ENCODE data around the gene KCNQ1. TPM values are rescaled to one million over a fixed set of nuclear protein-coding genes. Genes with fewer than 3 reads are reported as not detected.

Gene KCNQ1
- total RNA-seq, 1 experiment from 2014 or later, result 2.3 TPM

- H3K4me1 Mint-ChIP-seq, result no peaks in the 10 kb centered on the region
- Histone ChIP-seq H2BK20ac (ENCODE audit: low read depth, low read length, poor library complexity, severe bottlenecking) (no peak overlapping the region), H3K9ac (ENCODE audit: extremely low read depth, insufficient read length, low read length) (no peak overlapping the region), H3K23ac (ENCODE audit: insufficient read length, low read depth, low read length) (no peak overlapping the region), H2BK5ac (ENCODE audit: insufficient read length, low read length) (no peak overlapping the region), H4K91ac (ENCODE audit: insufficient read length, low read depth, low read length) (no peak overlapping the region), H4K5ac (ENCODE audit: insufficient read length, low read depth, low read length) (no peak overlapping the region), H2BK12ac (ENCODE audit: insufficient read length, low read depth, low read length) (no peak overlapping the region), H4K20me1 (ENCODE audit: control insufficient read depth, insufficient read depth, insufficient read length) (no peaks in the 10 kb centered on the region), H3K18ac (ENCODE audit: insufficient read length, low read depth, low read length) (no peak overlapping the region), H2AFZ (ENCODE audit: low read length) (no peak overlapping the region), H3K4ac (ENCODE audit: low read depth, low read length) (no peak overlapping the region), H4K8ac (replicated peaks; ENCODE audit: insufficient read length, low read depth, low read length) (no peak overlapping the region), H2BK120ac (ENCODE audit: low read depth, low read length, poor library complexity, severe bottlenecking) (no peak overlapping the region), H3K4me1 (ENCODE audit: insufficient read depth, low read length) (no peaks in the 10 kb centered on the region), H2BK15ac (ENCODE audit: low read depth, low read length) (no peak overlapping the region), H3K56ac (ENCODE audit: insufficient read length, low read depth, low read length) (no peak overlapping the region), H3T11ph (ENCODE audit: low read length) (no peak overlapping the region), H3K23me2 (ENCODE audit: insufficient read length, low read depth, low read length, poor library complexity, severe bottlenecking) (no peaks in the 10 kb centered on the region), H3K14ac (ENCODE audit: insufficient read depth, low read length) (no peak overlapping the region; the same call in 1 of the 2 replicates), H3K4me2 (ENCODE audit: insufficient read depth, insufficient read length, low read length) (no peak overlapping the region), H3K79me1 (ENCODE audit: insufficient read depth, low read depth, low read length, poor library complexity, severe bottlenecking) (no peaks in the 10 kb centered on the region), H3K27ac (ENCODE audit: insufficient read length, low read depth, low read length) (no peak overlapping the region), H3K9me3 (ENCODE audit: control insufficient read depth, low read depth, low read length) (no peaks in the 10 kb centered on the region), H3K27me3 (ENCODE audit: insufficient read depth, low read length) (peaks cover 25% of the 10 kb centered on the region; the same call in 1 of the 2 replicates), H2AK5ac (ENCODE audit: insufficient read length, low read length) (no peak overlapping the region), H3K79me2 (ENCODE audit: insufficient read depth, low read length) (no peaks in the 10 kb centered on the region)
- no peaks in the 10 kb centered on the region for H3K36me3 Mint-ChIP-seq (ENCODE audit: insufficient read depth in 1 of 3, low read depth in 3 of 3)
- no peak for TF ChIP-seq CTCF (conservative IDR thresholded peaks at IDR 0.05)
- WGBS (ENCODE audit: extremely low coverage, insufficient read length, low lambda C conversion rate), result no CpG with 5 or more reads among the region's 12 CpGs
- peaks cover 92% of the 10 kb centered on the region for H3K27me3 Mint-ChIP-seq (ENCODE audit: low read depth)
- H3K4me3 Mint-ChIP-seq, result no peak overlapping the region
- H3K9me3 Mint-ChIP-seq, result no peaks in the 10 kb centered on the region
- DNase-seq, result peak; percentile 15
- no peak overlapping the region for H3K27ac Mint-ChIP-seq
Measured at GRCh38 chr11:2507945-2508749, 63.3 kb downstream of the KCNQ1 start.

Data from H9 (cell line).